GM21723 (cell line): ENCODE data around the gene SIX5.

Experiments
- ATAC-seq: cut with Tn5 transposase; IDR thresholded peaks from one replicate; pipeline ENCODE4 v1.9.1; 2021; ENCODE audit warnings: mild to moderate bottlenecking, moderate library complexity; ENCODE audit not compliant: unreplicated experiment

The SIX5 gene

DNA sequence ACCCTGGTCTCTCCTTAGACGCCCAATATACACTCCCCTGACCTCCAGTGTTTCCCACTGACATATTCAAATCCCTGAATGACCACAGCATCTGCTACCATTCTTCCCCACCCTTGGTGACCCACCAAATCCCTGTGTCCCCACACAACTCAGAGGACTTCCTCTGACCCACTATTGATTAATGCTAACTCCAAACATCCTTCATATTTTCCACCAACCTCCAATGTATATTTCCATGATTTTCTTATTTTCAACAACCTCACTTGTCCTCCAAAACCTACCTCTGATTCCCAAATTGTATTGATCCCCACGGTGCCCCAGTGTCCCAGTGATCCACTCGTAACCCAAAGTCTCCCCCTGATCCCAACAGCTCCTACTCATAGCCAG lies 24.1 kb upstream of the SIX5 start:
- no peak for ATAC-seq

DNA sequence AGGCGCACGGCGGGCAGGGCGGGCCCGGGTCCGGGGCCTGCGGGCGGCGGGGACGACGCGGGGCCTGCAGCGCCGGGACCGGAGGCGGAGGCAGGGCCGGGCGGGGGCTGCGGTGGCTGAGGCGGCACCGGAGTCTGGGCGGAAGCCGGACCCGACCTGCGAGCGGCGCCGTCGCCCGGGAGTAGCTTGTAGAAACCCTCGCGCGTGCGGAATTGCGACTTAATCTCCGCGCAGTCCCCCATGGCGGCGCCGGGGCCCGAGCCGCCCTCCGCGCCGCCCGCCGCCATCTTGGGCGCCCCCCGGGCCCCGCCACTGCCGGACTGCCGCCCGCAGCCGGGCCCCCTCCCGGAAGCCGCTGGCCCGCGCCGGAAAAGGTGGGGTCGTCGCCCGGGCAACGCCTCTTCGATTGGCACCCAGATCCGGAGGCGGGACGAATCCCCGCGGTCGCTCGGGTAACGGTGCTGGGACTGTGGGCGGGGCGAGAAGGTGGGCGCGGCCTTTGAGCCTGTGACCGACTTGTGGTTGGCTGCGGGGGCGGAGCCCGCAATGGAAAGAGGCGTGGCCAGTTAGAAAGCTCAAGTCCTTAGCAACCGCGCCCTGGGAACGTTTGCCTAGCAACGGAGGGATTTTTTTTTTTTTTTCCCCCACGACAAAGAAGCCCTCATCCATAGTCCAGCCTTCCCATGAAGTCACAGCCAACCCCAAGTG lies 23.6 kb upstream of the SIX5 start, which contains the start of gene DMWD:
Gene DMWD, minus strand, starts transcription at position 376 of the 708 bp plus-strand sequence. Its CDS starts 89 bp downstream, at position 287.
- ATAC-seq, result peak; percentile 85

DNA sequence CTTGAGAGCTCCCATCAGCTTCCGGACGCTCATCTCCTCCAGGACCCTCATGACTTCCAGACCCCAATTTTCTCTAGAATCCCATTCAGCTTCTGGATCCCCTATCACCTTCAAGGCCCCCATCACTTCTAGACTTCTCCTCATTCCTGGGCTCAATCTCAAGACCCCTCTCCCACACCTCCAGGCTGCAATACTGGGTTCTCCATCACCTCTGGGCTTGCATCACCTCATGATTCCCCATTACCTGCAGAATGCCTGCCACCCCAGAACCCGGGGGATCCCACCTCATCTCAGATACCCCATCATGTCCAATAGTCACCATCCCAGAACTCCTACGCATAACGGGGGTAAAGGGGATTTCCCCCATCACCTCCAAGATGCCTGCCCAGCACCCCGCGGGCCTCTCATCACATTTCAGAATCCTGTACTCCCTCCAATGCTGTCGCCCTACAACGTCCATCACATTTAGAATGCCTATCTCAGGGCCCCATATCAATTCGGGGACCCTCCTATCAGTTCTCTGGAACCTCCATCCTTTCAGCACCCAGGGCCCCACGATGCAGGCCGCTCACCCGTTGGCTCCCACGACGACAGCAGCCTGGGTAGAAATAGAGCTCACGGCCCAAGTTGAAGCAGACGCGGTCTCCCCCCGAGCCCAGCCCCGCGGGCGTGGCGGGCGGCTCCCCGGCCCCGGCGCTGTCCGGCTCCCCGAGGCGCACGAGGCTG lies 22.9 kb upstream of the SIX5 start:
- peak; percentile 30 for ATAC-seq

DNA sequence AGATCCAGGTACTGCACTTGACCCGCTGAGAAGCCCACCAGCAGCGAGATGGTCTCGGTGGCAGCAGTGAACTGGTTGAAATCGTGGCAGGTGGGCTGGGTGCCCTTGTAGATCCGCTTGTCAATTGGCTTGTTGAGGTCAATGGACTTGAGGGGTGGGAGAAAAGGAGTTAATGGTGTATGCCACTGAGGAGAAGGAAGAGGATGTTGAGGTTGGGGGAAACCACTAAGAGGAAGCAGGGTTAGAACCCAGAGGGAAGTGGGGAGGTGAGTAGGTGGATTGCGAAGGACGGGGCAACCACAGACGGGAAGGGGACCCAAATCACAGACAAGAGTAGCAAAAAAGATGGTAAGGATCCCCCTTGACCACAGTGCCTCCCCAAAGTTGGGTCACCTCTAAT lies 21.9 kb upstream of the SIX5 start:
- no peak for ATAC-seq

DNA sequence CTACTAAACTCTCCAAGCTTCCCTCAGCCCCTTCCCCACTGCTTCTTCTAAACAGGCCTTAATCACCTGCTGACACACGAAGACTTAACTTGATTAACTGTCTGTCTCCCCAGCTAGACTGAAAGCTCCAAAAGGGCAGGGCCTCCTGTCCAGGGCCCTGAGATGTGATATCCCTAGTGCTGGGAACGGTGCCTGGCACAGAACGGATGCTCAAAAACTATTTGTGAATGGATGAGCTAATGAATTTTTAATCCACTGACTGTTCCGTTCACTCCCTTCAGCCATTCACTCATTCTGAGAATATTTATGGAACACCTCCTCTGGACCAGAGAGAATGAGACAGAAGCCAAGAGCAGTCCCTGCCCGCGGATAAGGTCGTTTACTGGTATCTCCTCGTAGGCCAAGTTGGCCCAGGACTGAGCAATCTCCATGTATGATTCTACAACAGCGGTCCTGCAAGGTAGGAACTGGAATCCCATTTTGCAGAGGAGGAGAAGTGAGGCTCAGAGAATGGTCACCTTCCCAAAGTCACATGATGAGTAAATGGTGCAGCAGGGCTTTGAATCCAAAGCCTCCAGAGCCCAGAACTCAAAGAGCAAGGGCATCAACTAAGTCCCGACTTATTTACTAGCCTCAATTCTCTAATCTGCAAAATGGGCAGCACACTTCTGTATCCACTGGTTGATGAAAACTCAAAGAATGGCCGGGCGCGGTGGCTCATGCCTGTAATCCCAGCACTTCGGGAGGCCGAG lies 20.2 kb upstream of the SIX5 start:
- no peak for ATAC-seq

DNA sequence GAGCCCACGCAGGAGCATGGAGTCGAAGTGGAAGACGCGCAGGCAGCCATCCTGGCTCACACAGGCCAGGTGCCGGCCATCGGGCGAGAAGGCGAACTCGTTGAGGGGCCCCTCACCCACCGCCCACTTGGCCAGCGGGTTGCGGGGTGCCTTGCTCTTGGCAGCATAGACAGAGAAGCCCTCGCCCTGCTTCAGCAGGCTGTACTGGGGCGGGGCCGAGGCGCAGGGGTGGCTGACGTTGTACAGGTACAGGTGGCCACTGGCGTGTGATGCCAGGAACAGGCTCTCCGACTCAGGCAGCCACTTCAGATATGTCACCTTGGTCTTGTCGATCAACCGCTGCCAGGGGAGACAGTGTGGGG lies 17.5 kb upstream of the SIX5 start:
- no peak for ATAC-seq

DNA sequence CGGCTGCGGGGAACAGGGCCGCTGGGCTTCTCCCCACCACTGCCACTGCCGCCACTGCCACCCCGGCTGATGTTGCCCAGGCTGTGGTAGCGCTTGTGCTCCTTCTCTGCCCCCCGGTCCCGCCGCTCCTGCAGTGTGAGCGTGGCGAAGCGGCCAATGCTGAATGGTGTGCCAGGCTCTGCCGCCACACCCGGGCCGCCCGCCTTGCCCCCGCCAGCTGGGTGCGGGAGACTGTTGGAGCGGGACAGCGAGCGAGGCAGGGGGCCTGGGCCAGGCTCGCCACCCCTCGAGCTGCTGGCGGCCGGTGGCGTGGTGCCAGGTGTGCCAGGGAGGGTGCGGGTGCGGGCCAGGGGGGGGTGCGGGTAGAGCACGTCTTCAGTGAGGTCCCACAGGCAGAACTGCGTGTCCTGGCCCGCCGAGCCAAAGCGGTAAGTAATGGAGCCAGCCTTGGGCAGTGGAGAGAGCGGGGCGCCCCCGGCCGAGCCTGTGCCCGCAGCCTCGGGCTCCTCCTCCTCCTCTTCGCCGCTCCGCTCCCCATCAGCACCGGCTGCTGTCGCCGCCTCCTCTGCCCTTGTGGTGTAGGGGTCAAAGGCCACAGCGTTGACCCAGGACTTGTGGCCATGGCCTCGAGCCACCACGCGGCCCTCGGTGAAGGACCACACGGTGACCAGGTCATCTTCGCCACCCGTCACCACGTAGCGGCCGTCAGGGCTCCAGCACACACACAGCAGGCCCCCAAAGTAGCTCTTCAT lies 16.9 kb upstream of the SIX5 start:
- ATAC-seq, result no peak

DNA sequence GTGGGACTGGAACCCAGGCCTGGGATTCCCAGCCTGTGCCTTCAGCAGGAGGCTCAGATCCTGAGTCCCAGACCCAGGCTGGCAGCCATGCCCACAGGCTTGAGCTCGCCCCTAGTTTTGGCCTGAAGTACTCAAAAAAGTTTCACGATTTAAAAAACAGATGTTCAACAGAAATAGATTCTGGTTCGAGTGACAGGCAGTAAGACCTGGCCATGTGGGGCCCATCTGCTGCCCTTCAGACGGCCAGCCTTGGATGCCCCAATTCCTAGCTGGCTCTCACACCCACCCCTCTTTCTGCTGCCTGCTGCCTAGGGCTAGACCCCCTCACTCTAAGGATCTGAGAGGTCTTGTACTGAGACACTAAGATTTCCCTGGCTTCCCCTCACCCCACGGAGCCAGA lies 16.0 kb upstream of the SIX5 start:
- no peak for ATAC-seq

DNA sequence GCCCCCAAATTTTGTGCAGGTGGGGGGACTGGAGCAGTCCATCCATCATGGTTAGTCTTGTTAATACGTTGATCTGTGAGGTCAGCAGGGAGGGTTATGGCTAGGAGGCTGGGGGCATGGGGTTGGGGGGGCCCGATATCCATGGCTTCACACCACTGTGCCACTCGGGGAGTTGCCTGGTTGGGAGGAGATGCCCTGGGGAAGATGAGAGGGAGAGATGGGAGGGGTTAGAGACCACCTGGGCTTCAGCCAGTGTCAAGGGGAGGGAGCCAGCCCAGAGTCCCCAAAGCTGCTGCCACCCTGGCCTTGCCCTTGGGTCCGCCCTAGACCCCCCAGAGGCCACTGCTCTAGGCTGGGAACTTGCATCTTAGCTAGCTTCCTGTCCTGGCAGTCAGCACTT lies 15.0 kb upstream of the SIX5 start:
- ATAC-seq, result no peak

DNA sequence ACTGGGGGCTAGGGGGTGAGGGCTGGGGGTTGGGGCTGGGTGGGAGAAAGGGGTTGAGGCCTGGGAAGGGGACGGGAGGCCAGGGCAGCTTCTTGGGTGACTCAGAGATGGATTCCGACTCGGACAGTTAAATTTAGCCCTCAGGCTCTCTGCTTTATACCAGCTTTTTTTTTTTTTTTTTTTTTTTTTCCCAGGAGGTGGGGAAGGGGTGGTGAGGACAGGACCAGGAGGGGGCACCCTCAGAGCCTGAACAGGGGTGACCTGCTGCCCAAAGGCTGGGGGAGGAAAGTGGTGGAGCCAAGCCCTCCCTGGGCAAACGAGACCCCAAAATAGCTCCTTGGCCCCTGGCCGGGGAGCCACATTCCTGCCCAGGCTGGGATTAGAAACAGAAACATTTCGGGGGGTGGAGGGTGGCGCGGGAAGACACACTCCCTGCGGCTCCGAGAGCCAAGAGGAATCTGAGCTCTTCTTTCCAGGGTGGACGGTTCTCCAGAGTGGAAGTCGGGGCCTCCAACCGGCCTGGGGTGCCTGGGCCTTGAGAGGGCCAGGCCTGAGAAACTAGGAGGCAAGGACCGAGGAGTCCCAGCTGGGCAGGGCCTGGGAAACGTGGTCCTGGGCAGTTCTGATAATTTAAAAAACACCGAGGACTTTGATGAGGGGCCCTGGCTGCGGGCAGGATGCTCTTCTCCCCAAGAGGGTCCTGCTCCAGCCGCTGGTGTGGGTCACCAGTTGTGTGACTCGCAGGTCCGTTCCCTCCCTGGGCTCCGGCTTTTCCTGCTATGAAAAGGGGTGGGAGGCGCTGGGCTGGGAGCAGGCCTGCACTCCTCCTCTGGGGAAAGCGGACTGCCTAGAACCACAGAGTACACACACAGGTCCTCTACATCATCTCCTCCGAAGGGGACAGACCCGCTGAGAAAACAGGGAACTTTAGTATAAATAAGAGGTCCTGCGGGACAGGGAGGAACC lies 14.1 kb upstream of the SIX5 start:
- no peak for ATAC-seq

DNA sequence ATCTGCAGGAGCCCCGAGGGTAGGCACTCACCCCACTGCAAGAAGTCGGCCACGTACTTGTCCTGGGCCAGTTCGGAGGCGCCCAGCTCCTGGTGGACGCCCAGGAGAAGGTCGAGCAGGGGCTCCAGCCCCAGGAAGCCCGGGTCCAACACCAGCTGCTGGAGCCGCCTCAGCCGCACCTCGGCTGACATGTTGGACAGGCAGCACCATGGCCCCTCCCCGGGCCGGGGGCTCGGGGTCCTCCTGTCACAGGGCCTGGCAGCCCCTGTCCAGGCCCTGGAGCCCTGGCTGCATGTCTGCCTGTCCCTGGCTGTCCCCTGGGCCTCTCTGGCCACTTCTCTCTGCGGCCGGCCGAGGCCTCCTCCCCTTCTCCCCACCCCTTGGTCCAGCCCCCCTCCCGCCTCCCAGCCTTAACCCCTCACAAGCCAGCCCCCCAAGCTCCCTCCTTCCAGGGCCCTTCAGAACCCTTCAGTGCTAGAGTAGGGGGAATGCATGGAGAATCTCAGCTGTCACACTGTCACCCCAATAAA lies 13.2 kb upstream of the SIX5 start, which contains the start of gene DMPK:
Gene DMPK, minus strand, starts transcription at position 329 of the 530 bp plus-strand sequence. Its CDS starts 138 bp downstream, at position 191.
- no peak for ATAC-seq

DNA sequence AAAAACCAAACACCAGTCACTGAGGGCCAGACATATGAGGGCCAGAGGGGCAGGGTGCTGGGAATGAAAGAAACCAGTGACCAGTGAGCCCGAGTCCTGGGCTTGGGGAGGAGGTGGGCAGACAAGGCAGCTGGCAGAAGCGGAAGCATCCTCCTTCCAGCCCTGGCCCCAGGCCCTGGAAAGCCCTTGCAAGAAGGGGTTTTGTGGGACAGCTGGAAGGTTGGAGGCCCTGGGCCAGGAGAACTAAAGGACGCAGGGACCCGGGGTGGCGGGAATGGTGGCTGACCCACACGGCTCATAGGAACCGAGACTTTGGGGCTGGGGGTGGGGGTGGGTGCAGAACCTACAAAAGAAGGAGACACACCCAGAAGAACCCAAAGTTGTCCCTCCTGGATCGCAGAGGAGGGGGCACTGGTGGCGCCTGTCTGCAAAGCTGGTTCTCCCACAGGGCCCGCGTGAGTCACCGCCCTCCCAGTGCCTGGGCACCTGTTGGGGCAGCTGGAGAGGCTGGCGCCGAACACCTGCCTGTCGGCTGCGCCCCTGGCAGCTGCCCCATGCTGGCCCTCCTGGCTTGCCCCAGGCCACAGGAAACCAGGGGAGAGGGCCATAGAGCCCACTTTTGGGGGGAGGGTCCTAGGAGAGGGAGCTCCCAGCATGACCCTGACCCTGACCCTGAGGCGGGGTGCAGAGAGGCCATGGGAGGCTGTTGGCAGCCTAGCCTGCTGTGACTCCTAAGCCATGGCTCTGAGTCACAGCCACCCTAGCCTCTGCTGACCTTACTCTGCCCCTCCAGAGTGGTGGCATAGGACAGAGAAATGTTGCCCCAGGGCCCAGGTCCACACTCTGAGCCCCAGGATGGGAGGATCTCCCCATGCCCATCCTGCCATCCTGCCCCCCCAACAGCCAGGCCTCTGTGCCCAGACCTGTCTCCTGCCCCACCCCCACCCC lies 12.4 kb upstream of the SIX5 start:
- ATAC-seq, result no peak

DNA sequence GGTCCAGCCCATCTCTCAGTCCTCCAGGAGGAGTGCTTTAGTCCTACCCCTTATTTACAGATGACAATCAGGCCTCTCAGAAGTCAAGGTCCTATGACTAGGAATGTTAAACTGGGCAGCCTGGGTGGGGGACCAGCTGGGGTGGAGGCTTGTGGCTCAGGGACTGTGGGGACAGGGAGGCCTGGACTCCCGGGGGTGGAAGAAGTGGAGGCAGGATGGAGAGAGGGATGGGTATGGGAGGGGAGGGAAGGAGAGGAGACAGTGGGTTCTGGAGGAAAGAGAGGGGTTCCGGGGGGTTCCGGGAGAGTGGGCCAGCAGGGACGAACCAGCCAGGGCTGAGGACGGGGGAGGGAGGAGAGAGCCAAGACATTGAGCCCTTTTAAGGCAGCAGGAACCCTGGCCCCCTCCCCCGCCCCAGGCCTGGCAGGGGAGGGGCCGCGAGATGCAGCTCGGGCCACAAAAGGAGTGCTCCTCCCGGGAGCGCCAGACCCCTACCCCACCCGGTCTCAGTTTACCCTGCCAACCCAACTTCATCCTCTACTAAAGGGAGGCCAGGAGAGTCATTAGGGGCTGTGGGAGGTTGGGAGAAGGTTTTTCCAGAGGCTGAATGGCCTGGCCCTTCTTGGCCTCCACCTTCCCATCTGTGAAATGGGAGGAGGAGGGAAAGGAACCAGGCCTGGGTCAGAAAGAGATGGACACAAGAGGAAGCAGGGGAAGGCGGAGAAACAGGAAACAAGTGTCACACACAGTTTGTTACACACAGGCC lies 11.6 kb upstream of the SIX5 start:
- ATAC-seq, result no peak

DNA sequence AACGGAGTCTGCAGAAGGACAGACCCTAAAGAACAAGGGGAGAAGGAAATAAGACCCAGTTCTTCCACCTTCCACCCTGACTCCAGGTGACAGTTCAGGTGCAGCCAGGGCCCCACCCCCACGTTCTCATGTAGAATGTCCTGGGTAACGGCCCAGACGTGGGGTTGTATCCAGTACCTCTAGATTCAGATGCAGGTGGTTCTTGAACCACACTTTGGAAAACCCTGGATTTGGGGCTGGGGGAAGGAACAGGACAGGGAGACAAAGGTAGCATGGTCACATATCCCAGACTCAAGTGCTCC lies 11.0 kb upstream of the SIX5 start:
- ATAC-seq, result no peak

DNA sequence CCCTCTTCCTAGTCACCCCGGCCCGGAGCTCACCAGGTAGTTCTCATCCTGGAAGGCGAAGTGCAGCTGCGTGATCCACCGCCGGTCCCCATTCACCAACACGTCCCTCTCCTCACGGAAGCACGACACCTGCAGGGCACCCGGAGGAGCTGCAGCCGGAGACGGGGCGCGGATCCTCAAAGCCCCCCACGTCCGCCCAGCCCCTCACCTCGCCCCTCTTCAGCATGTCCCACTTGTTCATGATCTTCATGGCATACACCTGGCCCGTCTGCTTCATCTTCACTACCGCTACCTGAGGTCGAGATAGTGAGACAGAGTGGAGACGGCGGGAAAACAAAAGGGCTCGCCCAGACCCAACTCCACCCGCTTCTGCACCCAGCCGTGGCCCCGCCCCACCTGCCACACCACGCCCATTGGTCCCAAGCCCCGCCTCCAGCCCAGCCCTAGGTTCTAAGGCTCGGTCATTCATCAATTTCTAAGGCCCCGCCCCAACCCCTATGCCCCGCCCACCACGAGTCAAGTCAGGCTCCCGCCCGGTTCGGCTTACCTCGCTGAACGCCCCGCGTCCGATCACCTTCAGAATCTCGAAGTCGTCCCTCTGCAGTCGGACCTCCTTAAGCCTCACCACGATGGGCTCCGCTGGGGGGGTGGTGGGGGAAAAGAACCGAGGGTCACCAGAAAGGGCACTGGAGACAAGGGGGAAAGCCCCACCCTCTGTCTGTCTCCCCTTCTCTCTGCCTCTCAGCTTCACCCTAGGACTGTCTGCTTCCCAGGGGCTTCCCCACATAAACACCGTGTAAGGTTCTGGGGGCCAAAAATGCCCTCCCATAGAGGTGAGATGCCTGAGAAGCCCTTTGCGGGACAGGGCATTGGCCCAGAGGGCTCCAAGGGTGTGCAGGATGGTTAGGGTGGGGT lies 10.4 kb upstream of the SIX5 start:
- ATAC-seq, result peak; percentile 87

DNA sequence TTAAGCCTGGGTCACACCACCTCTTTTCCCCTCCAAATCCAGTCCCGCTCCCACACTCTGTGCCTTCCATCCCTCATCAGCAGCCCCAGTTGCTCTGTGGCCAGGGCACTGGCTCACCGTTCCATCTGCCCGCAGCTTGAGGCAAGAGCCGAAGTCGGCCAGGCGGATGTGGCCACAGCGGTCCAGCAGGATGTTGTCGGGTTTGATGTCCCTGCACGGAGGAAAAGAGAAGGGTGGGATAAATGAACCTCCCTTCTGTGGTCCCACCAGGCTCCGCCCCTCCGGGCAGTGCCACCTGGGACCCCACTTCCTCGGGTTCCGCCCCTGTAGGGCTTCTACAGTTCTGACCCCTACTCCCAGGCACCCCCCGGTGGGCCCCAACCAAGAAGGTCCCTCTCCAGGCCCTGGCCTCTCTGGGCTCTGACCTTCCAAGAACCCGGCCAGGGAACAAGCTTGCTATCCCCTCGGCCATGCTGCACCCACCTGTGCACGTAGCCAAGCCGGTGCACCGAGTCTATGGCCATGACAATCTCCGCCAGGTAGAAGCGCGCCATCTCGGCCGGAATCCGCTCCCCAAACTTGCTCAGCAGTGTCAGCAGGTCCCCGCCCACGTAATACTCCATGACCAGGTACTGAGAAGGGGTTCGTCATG lies 9.1 kb upstream of the SIX5 start:
- ATAC-seq, result no peak
